Stimulated activated CD8-positive, alpha-beta memory T cell treated with anti-CD3 and anti-CD28 coated beads, Interleukin-12 subunit alpha, Interleukin-12 subunit beta, amount 100 ng/mL, for 24 hours (primary cell): Measurements from ENCODE around the gene MED16.
"Not testable (repeated sequence)": the region's sequence is repeated elsewhere in the genome, so short reads cannot be mapped to it uniquely, and the experiment has no call there.

Experiments
- DNase-seq: peaks from one replicate; pipeline ENCODE4 v3.0.0-alpha.2; 2020; ENCODE audit errors: extremely low read depth

Gene MED16

DNA sequence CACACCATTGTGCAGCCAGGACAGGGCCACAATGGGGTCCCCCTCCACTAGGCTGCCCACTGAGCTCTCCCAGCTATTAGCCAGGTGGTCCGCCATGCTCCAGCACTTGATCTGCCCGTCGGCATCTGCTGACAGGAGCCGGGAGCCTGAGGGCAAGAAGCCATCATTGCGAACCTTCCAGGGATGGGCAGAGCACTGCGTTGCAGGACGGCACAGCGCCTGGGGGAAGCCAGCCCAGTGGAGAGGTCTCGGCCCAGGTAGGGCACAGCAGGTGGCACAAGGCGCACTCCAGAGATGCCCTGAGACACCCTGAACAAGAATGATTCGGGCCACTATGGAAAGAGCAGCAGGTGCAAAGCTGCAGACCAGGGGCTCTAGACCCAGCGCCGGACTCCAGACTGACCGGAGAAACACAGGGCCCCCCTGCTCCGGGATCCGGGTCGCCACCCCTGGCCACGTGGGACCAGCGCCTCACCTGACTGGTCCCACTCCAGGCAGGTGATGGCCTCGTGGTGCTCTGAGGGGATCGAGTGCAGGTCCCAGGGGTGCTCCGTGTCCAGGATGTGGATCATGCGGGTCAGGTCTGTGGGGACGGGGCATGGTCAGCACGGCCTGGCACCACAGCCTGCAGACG lies 3.2 kb downstream of the MED16 start:
- no peak for DNase-seq

DNA sequence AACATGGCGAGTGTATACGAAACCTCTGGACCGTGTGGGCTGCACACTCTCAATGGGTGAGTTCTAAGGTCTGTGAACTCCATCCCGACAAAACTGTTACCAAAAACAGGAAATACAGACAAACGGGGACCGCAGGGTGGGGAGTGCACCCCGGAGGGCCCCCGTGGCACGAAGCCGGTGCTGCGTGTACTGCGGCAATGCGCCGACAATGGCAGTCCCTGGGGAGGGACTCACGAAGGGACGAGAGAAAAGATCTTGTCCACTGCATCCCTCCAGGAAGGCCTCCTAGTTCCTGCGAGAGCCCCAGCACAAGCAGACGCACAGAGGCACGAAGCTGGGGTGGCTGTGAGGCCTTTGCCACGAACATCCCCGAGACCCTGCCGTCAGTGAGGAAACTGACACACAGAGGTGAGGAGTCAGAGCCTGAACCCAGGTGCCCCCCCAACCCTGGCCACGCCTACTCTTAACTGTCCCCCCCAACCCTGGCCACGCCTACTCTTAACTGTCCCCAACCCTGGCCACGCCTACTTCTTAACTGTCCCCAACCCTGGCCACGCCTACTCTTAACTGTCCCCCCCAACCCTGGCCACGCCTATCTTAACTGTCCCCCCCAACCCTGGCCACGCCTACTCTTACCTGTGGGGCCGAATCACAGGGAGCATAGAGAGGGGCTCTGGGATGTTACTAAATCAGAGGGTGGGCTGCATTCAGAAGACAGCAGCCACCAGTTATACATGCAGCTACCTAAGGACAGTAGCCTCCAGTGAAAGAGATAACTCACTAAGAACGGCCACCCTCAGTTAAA lies 4.2 kb downstream of the MED16 start:
- DNase-seq, result no peak

DNA sequence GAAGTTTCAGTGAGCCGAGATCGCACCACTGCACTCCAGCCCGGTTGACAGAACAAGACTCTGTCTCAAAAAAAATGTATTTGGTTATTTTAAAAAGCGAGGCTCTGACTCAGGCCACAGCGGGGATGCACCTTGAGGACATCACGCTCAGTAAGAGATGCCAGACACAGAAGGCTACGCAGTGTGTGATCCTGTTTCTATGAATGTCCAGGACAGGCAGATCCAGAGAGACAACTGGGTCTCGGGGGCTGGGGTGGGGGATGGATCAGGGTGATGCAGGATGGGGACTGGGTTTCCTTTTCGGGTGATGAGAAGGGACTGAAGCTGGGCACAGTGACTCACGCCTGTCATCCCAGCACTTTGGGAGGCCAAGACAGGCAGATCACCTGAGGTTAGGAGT lies 5.4 kb downstream of the MED16 start:
- no peak for DNase-seq

DNA sequence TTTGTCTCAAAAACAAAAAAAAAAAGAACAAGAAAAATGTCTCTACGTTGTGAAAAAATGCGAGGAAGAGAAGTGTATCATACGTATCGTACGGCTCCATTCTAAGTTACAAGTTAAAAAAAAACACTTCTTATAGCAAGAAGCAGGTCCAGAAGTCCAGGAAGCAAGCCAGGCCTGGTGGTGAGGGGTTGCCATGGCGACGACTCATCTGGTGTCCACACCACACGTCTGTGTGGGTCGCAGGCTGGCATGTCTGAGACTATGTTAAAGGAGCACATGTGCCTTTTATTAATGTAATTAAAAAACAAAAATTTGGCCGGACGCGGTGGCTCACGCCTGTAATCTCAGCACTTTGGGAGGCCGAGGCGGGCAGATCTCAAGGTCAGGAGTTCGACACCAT lies 5.9 kb downstream of the MED16 start:
- DNase-seq, result no peak

DNA sequence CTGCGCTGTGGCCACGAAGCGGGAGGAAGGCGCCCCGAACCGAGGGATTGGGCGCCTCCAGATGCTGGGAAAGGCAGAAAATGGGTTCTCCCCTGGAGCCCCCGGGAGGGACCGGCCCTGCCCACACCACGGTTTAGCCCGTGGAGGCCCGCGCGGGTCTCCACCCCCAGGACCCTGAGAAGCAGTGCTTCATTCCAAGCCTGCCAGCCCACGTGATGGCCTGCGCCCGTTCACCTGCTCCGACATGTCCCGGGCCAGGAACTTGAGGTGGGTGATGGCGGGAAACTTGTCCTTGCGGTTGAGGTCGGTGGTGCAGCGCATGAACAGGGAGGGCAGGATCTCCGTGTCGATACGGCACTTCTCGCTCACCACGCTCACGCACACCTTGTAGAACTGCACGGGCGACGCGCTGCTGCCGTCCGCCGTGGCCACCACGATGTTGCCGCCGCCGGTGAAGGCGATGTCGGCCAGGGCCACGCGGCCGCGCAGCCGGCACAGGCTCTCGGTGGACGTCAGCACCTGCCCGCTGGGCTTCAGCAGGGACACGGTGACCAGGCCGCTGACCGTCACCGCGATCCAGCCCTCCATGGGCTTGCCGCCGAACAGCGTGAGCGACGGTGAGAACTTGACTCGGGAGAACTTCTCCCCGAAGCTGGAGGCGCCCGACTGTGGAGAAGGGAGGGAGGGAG lies 7.3 kb downstream of the MED16 start:
- no peak for DNase-seq

DNA sequence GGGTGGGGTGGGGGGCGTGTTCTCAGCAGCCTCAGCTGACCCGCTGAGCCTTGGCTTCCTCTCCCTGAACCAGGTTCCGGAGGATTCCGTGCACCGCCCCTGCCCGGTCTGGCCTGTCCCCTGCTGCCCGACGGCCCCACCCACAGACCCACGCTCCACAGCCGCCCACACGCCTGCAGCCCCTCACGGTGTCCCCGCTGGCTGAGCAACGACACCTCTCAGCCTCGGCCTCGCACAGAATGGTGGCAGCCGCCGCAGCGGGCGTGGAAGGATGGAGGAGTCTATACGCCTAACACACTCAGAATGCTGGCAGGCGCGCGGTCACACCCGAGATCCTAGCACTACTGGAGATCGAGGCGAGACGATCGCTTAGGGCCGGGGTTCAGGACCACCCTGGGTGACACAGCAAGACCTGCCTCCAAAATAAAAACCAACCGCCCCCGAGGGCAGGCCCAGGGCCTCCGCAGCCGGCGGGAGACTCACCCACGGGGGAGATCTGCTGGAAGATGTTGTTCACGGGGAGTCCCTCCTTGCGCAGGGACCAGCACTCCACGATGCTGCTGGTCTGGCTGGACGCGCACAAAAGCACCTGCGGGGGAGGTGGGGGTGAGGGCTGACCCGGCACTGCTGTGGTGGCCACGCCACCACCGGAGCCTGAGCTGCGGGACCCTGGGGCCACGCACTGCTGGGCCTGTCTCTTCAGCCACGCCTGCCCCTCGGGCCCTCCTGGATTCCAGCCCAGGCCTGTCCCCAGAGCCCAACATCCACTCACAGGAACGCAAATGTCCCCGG lies 8.4 kb downstream of the MED16 start:
- no peak for DNase-seq

DNA sequence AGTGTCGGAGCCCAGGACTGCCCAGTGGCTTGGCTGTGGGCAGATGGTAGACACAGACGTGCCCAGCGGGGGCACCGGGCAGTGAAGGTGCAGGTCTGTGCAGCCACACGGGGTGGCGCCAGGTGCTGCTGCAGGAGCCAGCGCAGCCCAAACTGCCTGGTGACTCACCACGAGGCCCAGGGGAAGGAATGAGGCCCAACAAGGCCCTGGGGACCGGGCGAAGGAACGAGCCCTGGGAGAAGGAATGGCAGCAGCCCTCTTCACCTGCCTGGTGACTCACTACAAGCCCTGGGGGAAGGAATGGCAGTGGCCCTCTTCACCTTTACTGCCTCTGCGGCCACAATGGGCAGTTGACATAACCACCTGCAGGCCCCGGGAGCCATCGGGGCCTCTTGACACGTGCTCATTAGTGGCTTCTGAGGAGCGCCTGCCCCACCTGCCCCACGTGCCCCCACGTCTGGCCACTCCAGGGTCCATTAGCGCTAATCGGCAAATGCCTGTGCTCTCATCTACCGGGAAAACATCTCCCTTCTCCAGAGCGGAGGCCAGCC lies 9.3 kb downstream of the MED16 start:
- DNase-seq, result no peak

DNA sequence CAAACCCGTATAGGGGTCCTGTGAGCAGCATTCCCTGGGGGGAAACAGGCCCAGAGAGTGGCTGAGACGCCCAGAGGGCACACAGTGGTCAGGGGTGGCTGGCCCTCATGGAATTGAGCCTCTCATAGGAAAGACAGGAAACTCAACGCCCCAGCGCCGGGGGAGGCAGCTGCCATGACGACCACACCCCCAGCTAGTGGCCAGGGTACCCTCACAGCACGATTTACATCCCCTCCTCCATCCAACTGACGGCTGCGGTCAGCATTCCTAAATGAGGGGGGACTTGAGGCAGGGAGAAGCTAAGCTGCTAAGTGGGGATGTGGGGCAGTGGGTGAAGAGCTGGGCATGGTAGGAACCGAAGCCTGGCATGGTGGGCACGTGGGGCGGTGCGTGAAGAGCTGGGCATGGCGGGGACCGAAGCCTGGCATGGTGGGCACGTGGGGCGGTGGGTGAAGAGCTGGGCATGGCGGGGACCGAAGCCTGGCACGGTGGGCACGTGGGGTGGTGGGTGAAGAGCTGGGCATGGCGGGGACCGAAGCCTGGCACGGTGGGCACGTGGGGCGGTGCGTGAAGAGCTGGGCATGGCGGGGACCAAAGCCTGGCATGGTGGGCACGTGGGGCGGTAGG lies 10.0 kb downstream of the MED16 start:
- no peak for DNase-seq

DNA sequence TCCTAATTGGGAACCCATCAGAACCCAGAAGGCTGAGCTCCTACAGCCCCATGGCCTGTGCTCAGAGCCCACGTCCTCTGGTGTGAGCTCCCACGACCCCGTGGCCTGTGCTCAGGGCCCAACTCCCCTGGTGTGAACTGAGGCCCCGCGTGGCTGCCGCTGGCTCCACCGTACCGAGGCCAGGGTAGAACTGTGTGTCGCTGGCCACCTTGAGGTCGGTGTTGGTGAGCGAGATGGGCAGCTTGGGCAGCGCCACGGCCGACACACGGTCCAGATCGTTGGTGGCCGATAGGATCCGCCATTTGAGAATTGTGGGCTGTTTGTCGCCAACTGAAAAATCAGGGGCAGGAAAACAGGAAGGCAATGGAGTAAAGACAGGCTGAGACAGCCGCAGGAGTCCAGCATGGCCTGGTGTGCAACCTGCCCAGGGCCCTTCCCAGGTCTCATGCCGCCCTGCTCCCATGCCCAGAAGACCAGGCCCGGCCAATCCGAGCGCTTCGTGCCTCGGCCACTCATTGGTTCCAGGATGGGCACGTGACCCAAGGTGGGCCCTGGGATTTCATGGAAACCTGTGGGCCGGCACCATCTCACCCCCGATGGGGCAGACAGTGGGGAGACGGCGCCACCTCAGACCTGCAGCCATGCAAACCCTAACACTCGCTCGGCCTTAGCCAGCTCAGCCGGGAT lies 11.5 kb downstream of the MED16 start:
- DNase-seq, result no peak

DNA sequence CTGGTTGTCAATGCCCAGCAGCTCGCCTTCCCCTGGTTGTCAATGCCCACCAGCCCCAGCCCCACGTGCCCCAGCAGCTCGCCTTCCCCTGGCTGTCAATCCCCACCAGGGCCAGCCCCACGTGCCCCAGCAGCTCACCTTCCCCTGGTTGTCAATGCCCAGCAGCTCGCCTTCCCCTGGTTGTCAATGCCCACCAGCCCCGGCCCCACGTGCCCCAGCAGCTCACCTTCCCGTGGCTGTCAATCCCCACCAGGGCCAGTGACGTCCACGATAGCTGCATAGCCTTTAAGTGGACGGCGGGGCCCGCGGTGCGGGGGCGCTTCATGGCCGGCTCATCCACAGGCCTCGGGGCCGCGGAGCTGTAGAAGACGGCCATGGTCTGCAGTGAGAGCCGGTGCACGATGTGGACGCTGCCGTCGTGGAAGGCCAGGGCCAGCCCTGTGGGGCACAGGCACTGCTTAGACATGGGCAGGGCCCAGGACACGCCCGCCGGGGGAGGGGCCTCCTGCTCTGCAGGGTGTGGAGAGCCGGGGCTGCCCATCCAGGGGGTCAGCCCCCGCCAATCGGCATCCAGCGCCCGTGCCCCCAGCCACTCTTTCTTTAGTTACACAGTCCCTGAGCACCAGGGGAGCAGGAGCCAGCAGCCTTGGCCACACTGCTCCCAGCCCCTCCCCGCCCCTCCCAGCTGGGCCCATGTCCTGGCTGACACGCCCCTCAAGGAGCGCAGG lies 13.1 kb downstream of the MED16 start:
- no peak for DNase-seq

DNA sequence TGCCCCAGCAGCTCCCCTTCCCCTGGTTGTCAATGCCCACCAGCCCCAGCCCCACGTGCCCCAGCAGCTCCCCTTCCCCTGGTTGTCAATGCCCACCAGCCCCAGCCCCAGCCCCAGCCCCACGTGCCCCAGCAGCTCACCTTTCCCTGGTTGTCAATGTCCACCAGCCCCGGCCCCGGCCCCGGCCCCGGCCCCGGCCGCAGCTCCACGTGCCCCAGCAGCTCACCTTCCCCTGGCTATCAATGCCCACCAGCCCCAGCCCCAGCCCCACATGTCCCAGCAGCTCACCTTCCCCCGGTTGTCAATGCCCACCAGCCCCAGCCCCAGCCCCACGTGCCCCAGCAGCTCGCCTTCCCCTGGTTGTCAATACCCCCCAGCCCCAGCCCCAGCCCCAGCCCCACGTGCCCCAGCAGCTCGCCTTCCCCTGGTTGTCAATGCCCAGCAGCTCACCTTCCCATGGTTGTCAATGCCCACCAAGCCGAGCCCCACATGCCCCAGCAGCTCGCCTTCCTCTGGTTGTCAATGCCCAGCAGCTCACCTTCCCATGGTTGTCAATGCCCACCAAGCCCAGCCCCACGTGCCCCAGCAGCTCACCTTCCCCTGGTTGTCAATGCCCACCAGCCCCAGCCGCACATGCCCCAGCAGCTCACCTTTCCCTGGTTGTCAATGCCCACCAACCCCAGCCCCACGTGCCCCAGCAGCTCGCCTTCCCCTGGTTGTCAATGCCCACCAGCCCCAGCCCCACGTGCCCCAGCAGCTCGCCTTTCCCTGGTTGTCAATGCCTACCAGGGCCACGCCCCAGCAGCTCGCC lies 14.0 kb downstream of the MED16 start:
- DNase-seq, result not testable (repeated sequence)

DNA sequence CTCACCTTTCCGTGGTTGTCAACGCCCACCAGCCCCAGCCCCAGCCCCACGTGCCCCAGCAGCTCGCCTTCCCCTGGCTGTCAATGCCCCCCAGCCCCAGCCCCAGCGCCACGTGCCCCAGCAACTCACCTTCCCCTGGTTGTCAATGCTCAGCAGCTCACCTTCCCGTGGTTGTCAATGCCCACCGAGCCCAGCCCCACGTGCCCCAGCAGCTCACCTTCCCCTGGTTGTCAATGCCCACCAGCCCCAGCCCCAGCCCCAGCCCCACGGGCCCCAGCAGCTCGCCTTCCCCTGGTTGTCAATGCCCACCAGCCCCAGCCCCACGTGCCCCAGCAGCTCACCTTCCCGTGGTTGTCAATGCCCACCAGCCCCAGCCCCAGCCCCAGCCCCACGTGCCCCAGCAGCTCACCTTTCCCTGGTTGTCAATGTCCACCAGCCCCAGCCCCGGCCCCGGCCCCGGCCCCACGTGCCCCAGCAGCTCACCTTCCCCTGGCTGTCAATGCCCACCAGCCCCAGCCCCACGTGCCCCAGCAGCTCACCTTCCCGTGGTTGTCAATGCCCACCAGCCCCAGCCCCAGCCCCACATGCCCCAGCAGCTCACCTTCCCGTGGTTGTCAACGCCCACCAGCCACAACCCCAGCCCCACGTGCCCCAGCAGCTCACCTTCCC lies 14.9 kb downstream of the MED16 start:
- not testable (repeated sequence) for DNase-seq

DNA sequence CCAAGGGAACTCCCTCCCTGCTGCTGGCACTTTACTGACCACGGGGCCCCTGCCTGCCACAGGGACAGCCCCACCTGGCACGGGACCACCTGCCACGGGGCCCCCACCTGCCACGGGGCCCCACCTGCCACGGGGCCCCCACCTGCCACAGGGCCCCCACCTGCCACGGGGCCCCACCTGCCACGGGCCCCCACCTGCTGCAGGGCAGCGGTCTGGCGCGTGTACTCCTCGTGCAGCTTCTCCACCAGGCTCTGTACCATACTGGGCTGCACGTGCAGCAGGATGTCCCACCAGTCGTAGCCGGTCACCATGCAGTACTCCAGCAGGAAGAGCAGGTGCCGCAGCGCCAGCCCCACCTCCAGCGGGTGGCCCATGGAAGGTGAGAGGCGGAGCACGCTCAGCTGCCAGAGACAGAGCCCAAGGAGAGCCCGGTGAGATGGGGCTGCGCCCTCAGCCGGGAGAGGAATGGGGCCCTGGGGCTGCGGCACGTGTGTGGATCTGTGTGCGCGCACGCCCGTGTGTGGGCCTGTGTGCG lies 16.1 kb downstream of the MED16 start:
- DNase-seq, result no peak

DNA sequence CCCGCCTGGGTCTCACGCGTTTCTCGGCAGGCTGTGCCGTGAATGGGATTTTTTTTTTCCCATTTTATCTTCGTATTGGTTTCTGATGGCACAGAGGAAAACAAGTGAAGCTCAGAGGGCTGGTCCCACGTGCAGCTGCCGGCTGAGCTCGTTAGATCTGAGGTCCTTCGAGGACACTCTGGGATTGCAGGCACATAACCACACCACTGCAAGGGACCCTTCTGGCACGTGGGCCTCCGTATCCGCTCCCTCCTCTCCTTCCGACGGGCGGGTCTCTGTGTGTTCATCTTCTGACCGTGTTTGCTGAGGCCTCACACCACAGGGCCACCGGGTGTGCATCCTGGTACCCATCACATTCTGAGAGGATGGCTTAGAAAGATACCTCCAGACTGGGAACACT lies 16.9 kb downstream of the MED16 start:
- no peak for DNase-seq

DNA sequence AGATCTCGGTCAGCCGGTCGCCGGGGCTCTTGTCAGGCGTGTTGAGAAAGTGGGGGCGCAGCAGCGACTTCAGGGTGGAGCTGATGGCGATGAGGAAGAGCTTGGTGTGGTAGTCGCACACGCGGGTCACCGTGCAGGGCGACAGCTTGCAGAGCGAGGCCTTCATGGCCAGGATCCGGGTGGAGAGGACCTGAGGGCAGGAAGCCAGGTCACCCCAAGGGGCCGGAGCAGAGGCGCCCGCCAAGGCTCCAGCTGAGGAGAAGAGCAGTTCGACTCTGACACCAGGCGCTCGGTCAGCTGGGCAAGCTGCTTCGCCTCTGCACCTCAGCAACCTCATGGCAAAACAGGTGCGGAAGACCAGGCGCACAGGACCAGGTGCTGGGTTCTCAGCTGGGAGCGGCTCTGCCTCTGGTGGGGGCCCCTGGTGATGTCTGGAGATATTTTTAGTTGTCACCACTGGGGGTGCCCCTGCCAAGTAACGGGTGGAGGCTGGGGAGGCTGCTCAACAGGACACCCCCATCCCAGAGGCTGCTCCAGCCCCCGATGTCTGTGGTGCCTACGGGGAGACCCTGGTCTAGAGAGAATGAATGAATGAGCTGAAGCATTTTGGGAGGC lies 17.6 kb downstream of the MED16 start:
- DNase-seq, result no peak

DNA sequence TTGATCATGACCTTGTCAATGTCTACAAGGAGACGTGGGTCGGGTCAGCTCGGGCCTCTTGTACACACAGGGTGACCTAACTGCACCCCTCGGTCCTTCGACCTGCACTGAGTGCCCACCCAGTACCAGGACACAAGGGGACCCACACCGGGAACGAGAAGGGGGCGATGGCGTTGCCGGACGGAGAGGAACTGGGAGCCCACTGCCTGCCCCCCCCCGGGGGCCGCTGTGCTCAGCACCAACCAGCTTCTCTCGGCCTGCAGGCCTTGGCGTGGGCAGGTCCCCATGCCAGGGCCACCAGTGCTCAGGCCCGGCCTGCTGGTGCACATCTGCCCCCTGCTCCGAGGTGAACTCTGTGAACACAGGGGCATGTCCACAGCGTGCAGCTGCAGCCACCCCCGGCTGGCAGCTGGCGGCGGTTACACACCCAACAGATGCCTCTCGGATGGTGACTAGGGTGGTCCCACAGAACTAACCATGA lies 19.4 kb downstream of the MED16 start:
- DNase-seq, result no peak

DNA sequence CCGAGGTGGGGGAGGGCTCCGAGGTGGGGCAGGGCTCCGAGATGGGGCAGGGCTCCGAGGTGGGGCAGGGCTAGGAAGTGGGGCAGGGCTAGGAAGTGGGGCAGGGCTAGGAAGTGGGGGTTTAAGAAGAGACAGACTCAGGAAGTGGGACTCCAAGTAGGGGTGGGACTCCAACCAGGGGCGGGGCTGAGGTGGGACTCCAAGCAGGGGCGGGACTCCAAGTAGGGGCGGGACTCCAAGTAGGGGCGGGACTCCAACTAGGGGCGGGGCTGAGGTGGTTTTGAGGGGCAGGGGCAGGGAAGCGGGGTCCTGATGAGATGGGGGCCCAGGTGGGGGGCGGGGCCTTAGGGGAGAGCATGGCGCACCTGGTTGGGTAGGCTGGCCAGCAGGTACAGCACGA lies 19.9 kb downstream of the MED16 start:
- no peak for DNase-seq
